ENCODE measurements around the gene CLEC4M. TPM values are rescaled to one million over a fixed set of nuclear protein-coding genes. Genes with fewer than 3 reads are reported as not detected.
"Not testable (repeated sequence)": the region's sequence is repeated elsewhere in the genome, so short reads cannot be mapped to it uniquely, and the experiment has no call there.

The CLEC4M gene
- total RNA-seq, 1 experiment from 2014 or later: not detected

DNA sequence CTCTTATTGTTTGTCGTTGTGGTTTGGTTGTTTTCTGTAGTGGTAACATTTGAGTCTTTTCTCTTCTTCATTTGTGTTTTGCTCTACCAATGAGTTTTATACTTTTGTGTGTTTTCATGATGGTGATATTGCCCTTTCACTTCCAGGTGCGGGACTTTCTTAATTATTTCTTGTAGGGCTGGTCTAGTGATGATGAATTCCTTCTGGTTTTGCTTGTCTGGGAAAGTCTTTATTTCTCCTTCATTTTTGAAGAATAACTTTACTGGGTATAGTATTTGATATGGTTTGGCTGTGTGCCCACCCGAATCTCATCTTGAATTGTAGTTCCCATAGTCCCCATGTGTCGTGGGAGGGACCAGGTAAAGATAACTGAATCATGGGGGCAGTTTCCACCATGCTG is 6.8 kb upstream of the CLEC4M start:
- H3K9me3 ChIP-seq (ENCODE audit: low read length): peaks cover 18% of the 10 kb centered on the region

DNA sequence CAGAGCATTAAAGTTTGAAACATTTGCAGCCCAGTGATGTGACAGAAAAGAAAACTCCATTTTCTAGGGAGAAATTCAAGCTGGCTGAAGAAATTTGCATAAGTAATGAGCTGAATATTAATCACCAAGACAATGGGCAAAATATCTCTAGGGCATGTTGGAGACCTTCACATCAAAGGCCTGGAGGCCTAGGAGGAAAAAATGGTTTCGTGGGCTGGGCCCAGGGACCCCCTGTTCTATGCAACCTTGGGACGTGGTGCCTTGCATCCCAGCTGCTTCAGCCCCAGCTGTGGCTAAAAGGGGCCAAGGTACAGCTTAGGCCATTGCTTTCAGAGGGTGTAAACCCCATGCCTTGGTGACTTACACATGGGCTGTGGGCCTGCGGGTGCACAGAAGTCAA is 5.7 kb upstream of the CLEC4M start:
- Histone ChIP-seq H2AFZ (ENCODE audit: low read length) (no peak overlapping the region), H3K9ac (ENCODE audit: low read length) (no peak overlapping the region), H3K4me2 (ENCODE audit: low read depth, low read length, poor library complexity, severe bottlenecking) (no peak overlapping the region), H3K9me2 (replicated peaks; ENCODE audit: insufficient read depth, low read length) (no peaks in the 10 kb centered on the region), H3K4me1 (ENCODE audit: low read length) (no peaks in the 10 kb centered on the region), H3K9me3 (ENCODE audit: low read length) (peaks cover 18% of the 10 kb centered on the region), H3K36me3 (ENCODE audit: insufficient read depth, low read length) (no peaks in the 10 kb centered on the region), H4K20me1 (ENCODE audit: insufficient read depth, low read depth, low read length) (no peaks in the 10 kb centered on the region), H3K27me3 (ENCODE audit: low read length) (no peaks in the 10 kb centered on the region), H3K27ac (ENCODE audit: low read length) (no peak overlapping the region), H3K79me2 (ENCODE audit: low read length) (no peaks in the 10 kb centered on the region), H3K4me3 (ENCODE audit: low read length) (no peak overlapping the region)
- DNase-seq: no peak

More for the DNA sequence above, 6.8 kb upstream of the CLEC4M start:
- Histone ChIP-seq H3K9me2 (replicated peaks; ENCODE audit: insufficient read depth, low read length) (no peaks in the 10 kb centered on the region), H3K27me3 (ENCODE audit: low read length) (no peaks in the 10 kb centered on the region), H3K27ac (ENCODE audit: low read length) (no peak overlapping the region), H3K79me2 (ENCODE audit: low read length) (no peaks in the 10 kb centered on the region), H3K4me1 (ENCODE audit: low read length) (no peaks in the 10 kb centered on the region), H4K20me1 (ENCODE audit: insufficient read depth, low read depth, low read length) (no peaks in the 10 kb centered on the region), H3K9ac (ENCODE audit: low read length) (no peak overlapping the region), H2AFZ (ENCODE audit: low read length) (no peak overlapping the region), H3K4me3 (ENCODE audit: low read length) (no peak overlapping the region), H3K4me2 (ENCODE audit: low read depth, low read length, poor library complexity, severe bottlenecking) (no peak overlapping the region), H3K36me3 (ENCODE audit: insufficient read depth, low read length) (no peaks in the 10 kb centered on the region)
- DNase-seq: no peak

DNA sequence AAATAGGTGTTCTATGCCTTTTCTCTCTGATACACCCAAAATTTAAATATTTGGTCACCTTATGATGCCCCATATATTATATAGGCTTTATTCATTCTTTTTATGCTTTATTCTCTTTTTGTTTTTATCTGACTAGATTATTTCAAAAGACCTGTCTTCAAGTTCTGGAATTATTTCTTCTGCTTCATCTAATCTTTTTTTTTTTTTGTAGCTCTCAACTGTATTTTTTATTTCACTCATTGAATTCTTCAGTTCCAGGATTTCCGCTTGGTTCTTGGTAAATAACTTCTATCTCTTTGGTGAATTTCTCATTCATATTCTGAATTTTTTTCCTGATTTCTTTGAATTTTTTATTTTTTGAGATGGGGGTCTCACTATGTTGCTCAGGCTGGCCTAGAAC is 3.9 kb upstream of the CLEC4M start:
- H3K27ac ChIP-seq (ENCODE audit: low read length): no peak overlapping the region
- H3K4me3 ChIP-seq (ENCODE audit: low read length): no peak overlapping the region
- no peaks in the 10 kb centered on the region for H3K27me3 ChIP-seq (ENCODE audit: low read length)
- no peaks in the 10 kb centered on the region for H3K79me2 ChIP-seq (ENCODE audit: low read length)
- peaks cover 18% of the 10 kb centered on the region for H3K9me3 ChIP-seq (ENCODE audit: low read length)
- no peaks in the 10 kb centered on the region for H3K9me2 ChIP-seq (replicated peaks; ENCODE audit: insufficient read depth, low read length)
- no peaks in the 10 kb centered on the region for H4K20me1 ChIP-seq (ENCODE audit: insufficient read depth, low read depth, low read length)
- no peak overlapping the region for H3K4me2 ChIP-seq (ENCODE audit: low read depth, low read length, poor library complexity, severe bottlenecking)
- H2AFZ ChIP-seq (ENCODE audit: low read length): no peak overlapping the region
- no peak overlapping the region for H3K9ac ChIP-seq (ENCODE audit: low read length)
- DNase-seq: no peak
- H3K36me3 ChIP-seq (ENCODE audit: insufficient read depth, low read length): no peaks in the 10 kb centered on the region
- H3K4me1 ChIP-seq (ENCODE audit: low read length): no peaks in the 10 kb centered on the region

DNA sequence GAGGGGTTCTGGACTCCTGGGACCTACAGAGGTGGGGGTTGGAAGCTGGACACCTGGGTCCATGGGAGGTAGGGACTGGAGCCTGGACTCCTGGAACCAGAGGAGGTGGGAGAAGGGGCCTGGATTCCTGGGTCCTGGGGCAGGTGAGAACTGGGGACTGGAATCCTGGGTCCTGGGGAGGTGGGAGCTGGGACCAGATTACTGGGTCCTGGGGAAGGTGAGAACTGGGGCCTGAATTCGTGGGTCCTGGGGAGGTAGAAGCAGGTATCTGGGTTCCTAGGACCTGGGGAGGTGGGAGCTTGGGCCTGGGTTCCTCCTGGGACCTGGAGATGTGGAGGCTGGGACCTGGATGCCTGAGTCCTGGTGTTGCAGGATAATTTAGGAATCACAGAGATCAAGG is 653 bp downstream of the CLEC4M start:
- Histone ChIP-seq H3K79me2 (ENCODE audit: low read length) (no peaks in the 10 kb centered on the region), H3K27me3 (ENCODE audit: low read length) (no peaks in the 10 kb centered on the region), H3K9me2 (replicated peaks; ENCODE audit: insufficient read depth, low read length) (no peaks in the 10 kb centered on the region), H2AFZ (ENCODE audit: low read length) (no peak overlapping the region), H3K9me3 (ENCODE audit: low read length) (peaks cover 11% of the 10 kb centered on the region), H3K36me3 (ENCODE audit: insufficient read depth, low read length) (no peaks in the 10 kb centered on the region), H4K20me1 (ENCODE audit: insufficient read depth, low read depth, low read length) (no peaks in the 10 kb centered on the region), H3K4me3 (ENCODE audit: low read length) (no peak overlapping the region), H3K4me2 (ENCODE audit: low read depth, low read length, poor library complexity, severe bottlenecking) (no peak overlapping the region), H3K4me1 (ENCODE audit: low read length) (no peaks in the 10 kb centered on the region), H3K27ac (ENCODE audit: low read length) (no peak overlapping the region), H3K9ac (ENCODE audit: low read length) (no peak overlapping the region)
- DNase-seq: no peak

DNA sequence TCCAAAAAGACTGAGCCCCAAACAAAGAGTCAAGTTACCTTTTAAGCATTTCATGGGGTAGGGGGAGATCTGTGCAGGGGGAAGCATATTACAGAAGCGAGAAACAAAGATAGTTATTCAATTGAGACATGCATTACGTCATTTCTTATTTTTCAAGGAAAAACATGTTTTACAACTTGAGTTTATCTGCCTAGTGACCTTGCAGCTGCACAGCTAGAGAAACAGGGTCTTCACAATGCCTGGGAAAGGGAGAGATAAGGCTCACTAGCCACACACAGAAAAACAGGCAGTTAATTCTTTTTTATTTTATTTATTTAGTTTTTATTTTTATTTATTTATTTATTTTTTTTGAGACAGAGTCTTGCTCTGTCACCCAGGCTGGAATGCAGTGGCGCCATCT is 1.1 kb downstream of the CLEC4M start:
- not testable (repeated sequence) for H3K9me3 ChIP-seq (ENCODE audit: low read length); H3K79me2 ChIP-seq (ENCODE audit: low read length); H3K9me2 ChIP-seq (replicated peaks; ENCODE audit: insufficient read depth, low read length); H3K4me3 ChIP-seq (ENCODE audit: low read length); H2AFZ ChIP-seq (ENCODE audit: low read length); H3K27me3 ChIP-seq (ENCODE audit: low read length); H3K9ac ChIP-seq (ENCODE audit: low read length); H3K36me3 ChIP-seq (ENCODE audit: insufficient read depth, low read length); H3K27ac ChIP-seq (ENCODE audit: low read length); H4K20me1 ChIP-seq (ENCODE audit: insufficient read depth, low read depth, low read length); H3K4me1 ChIP-seq (ENCODE audit: low read length); DNase-seq; H3K4me2 ChIP-seq (ENCODE audit: low read depth, low read length, poor library complexity, severe bottlenecking)

DNA sequence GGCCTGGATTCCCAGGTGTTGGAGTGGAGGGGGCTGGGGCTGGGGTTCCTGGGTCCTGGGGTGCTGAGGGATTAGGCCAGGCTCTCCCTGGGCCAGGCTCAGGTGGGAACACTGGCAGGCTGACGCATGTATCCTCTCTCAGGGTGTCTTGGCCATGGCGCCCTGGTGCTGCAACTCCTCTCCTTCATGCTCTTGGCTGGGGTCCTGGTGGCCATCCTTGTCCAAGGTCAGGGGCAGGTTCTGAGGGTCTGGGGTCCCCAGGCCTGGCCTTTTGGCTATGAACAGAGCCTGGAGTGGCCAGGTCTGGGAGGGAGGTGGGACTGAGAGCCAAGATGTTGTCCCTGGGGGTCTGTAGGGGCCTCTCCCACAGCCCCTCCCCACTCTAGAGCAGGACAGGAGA is 2.0 kb downstream of the CLEC4M start:
- DNase-seq: not testable (repeated sequence)

DNA sequence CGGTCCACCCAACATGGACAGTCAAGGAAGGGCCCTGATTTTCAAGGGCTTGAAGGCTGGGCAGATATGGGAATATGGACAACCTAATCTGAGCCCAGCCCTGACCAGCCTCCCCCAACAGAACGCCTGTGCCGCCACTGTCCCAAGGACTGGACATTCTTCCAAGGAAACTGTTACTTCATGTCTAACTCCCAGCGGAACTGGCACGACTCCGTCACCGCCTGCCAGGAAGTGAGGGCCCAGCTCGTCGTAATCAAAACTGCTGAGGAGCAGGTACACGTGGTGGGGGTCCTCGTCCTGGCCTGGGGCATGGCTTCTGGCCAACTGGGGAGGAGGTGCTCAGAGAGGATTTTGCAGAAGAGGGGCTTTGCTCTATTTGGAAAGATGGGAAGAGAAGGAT is 3.5 kb downstream of the CLEC4M start:
- Histone ChIP-seq H3K79me2 (ENCODE audit: low read length) (no peaks in the 10 kb centered on the region), H3K9me2 (replicated peaks; ENCODE audit: insufficient read depth, low read length) (no peaks in the 10 kb centered on the region), H4K20me1 (ENCODE audit: insufficient read depth, low read depth, low read length) (no peaks in the 10 kb centered on the region), H3K4me3 (ENCODE audit: low read length) (no peak overlapping the region), H3K9ac (ENCODE audit: low read length) (no peak overlapping the region), H3K27ac (ENCODE audit: low read length) (no peak overlapping the region), H3K36me3 (ENCODE audit: insufficient read depth, low read length) (no peaks in the 10 kb centered on the region), H3K27me3 (ENCODE audit: low read length) (no peaks in the 10 kb centered on the region), H3K4me1 (ENCODE audit: low read length) (no peaks in the 10 kb centered on the region), H2AFZ (ENCODE audit: low read length) (no peak overlapping the region), H3K4me2 (ENCODE audit: low read depth, low read length, poor library complexity, severe bottlenecking) (no peak overlapping the region), H3K9me3 (ENCODE audit: low read length) (no peaks in the 10 kb centered on the region)
- no peak for DNase-seq

More for the DNA sequence above, 2.0 kb downstream of the CLEC4M start:
- H2AFZ ChIP-seq (ENCODE audit: low read length); H4K20me1 ChIP-seq (ENCODE audit: insufficient read depth, low read depth, low read length); H3K4me1 ChIP-seq (ENCODE audit: low read length); H3K9me3 ChIP-seq (ENCODE audit: low read length); H3K9me2 ChIP-seq (replicated peaks; ENCODE audit: insufficient read depth, low read length); H3K79me2 ChIP-seq (ENCODE audit: low read length); H3K27me3 ChIP-seq (ENCODE audit: low read length); H3K4me3 ChIP-seq (ENCODE audit: low read length); H3K27ac ChIP-seq (ENCODE audit: low read length); H3K4me2 ChIP-seq (ENCODE audit: low read depth, low read length, poor library complexity, severe bottlenecking); H3K9ac ChIP-seq (ENCODE audit: low read length); H3K36me3 ChIP-seq (ENCODE audit: insufficient read depth, low read length): not testable (repeated sequence)

DNA sequence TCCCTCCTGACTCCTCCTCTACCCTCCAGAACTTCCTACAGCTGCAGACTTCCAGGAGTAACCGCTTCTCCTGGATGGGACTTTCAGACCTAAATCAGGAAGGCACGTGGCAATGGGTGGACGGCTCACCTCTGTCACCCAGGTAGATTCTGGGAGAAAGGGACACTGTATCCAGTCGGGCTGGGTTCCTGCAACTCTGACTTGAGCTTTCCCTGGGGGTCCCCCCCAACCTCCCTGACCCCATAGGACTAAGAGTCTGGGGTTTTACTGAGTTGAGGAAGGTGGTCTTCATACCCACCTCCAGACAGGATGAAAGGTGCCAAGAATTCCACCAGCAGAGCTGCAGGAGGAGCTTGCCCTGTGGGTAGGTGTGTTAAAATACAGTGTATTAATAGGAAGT is 4.4 kb downstream of the CLEC4M start:
- no peaks in the 10 kb centered on the region for H3K79me2 ChIP-seq (ENCODE audit: low read length)
- no peaks in the 10 kb centered on the region for H3K9me2 ChIP-seq (replicated peaks; ENCODE audit: insufficient read depth, low read length)
- H3K9ac ChIP-seq (ENCODE audit: low read length): no peak overlapping the region
- H2AFZ ChIP-seq (ENCODE audit: low read length): no peak overlapping the region
- H3K4me1 ChIP-seq (ENCODE audit: low read length): no peaks in the 10 kb centered on the region
- H3K9me3 ChIP-seq (ENCODE audit: low read length): no peaks in the 10 kb centered on the region
- no peak overlapping the region for H3K27ac ChIP-seq (ENCODE audit: low read length)
- no peak overlapping the region for H3K4me2 ChIP-seq (ENCODE audit: low read depth, low read length, poor library complexity, severe bottlenecking)
- no peaks in the 10 kb centered on the region for H4K20me1 ChIP-seq (ENCODE audit: insufficient read depth, low read depth, low read length)
- no peaks in the 10 kb centered on the region for H3K27me3 ChIP-seq (ENCODE audit: low read length)
- H3K36me3 ChIP-seq (ENCODE audit: insufficient read depth, low read length): no peaks in the 10 kb centered on the region
- no peak overlapping the region for H3K4me3 ChIP-seq (ENCODE audit: low read length)
- no peak for DNase-seq

DNA sequence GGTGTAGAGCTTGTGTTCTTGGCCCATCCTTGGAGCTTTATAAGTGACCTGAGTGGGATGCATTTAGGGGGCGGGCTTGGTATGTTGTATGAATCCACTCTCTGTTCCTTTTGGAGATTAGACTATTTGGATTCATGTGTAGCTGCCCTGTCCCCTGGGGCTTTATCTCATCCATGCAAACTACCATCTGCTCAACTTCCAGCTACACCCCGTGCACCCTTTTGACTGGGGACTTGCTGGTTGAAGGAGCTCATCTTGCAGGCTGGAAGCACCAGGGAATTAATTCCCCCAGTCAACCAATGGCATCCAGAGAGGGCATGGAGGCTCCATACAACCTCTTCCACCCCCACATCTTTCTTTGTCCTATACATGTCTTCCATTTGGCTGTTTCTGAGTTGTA is 6.1 kb downstream of the CLEC4M start:
- no peak overlapping the region for H3K27ac ChIP-seq (ENCODE audit: low read length)
- H3K4me2 ChIP-seq (ENCODE audit: low read depth, low read length, poor library complexity, severe bottlenecking): no peak overlapping the region
- H3K36me3 ChIP-seq (ENCODE audit: insufficient read depth, low read length): no peaks in the 10 kb centered on the region
- H3K4me1 ChIP-seq (ENCODE audit: low read length): no peaks in the 10 kb centered on the region
- H3K79me2 ChIP-seq (ENCODE audit: low read length): no peaks in the 10 kb centered on the region
- H2AFZ ChIP-seq (ENCODE audit: low read length): no peak overlapping the region
- H3K9me3 ChIP-seq (ENCODE audit: low read length): no peaks in the 10 kb centered on the region
- no peaks in the 10 kb centered on the region for H4K20me1 ChIP-seq (ENCODE audit: insufficient read depth, low read depth, low read length)
- H3K9ac ChIP-seq (ENCODE audit: low read length): no peak overlapping the region
- no peak overlapping the region for H3K4me3 ChIP-seq (ENCODE audit: low read length)
- H3K9me2 ChIP-seq (replicated peaks; ENCODE audit: insufficient read depth, low read length): no peaks in the 10 kb centered on the region
- DNase-seq: no peak
- H3K27me3 ChIP-seq (ENCODE audit: low read length): no peaks in the 10 kb centered on the region
